HUDEP-2 (cell line): ENCODE results near the gene ACTN2.

Experiments used
- DNase-seq, 76 experiments: peaks; one replicate each; lab custom pipeline; 2025; ENCODE audit not compliant: unreplicated experiment in 76 of 76; lab: John Stamatoyannopoulos, UW

The ACTN2 gene

GRCh38 chr1:236765831-236766230, 79.5 kb downstream of the ACTN2 start:
- no peak for DNase-seq

- no peak for DNase-seq
These were observed 80.2 kb downstream of the ACTN2 start for GRCh38 chr1:236766506-236766905.

GRCh38 chr1:236767276-236767675, 81.0 kb downstream of the ACTN2 start:
- no peak for DNase-seq

- DNase-seq: peak in 1 of 76 experiments; percentile 4
These were observed 82.3 kb downstream of the ACTN2 start for GRCh38 chr1:236768601-236769000.

GRCh38 chr1:236773919-236774318, 87.6 kb downstream of the ACTN2 start:
- no peak for DNase-seq

- peak in 8 of 76 experiments; percentile 1 to 14 (median 10) for DNase-seq
These were observed 88.6 kb downstream of the ACTN2 start for GRCh38 chr1:236774926-236775325.

- no peak for DNase-seq
These were observed 93.0 kb downstream of the ACTN2 start for GRCh38 chr1:236779312-236779711.

- DNase-seq: no peak
These were observed 99.2 kb downstream of the ACTN2 start for GRCh38 chr1:236785477-236785876.

- DNase-seq: no peak
These were observed 100.2 kb downstream of the ACTN2 start for GRCh38 chr1:236786453-236786852.

- DNase-seq: peak in 1 of 76 experiments; percentile 31
These were observed 108.3 kb downstream of the ACTN2 start for GRCh38 chr1:236794585-236795034.

GRCh38 chr1:236795035-236795756, 108.9 kb downstream of the ACTN2 start, which contains the start of gene MTR:
MTR (plus strand) TSS chr1:236795292; CDS start chr1:236795704, 412 bp downstream.
- peak; percentile 62 to 98 (median 96) for DNase-seq

GRCh38 chr1:236795757-236796667, 109.7 kb downstream of the ACTN2 start:
- DNase-seq: peak in 28 of 76 experiments; percentile 2 to 70 (median 39)

GRCh38 chr1:236799001-236799400, 112.7 kb downstream of the ACTN2 start:
- DNase-seq: no peak

GRCh38 chr1:236800002-236800620, 113.8 kb downstream of the ACTN2 start:
- no peak for DNase-seq

GRCh38 chr1:236800623-236801022, 114.3 kb downstream of the ACTN2 start:
- DNase-seq: no peak

- no peak for DNase-seq
These were observed 116.0 kb downstream of the ACTN2 start for GRCh38 chr1:236802264-236802663.

GRCh38 chr1:236806634-236807033, 120.3 kb downstream of the ACTN2 start:
- no peak for DNase-seq

GRCh38 chr1:236808005-236808404, 121.7 kb downstream of the ACTN2 start:
- no peak for DNase-seq

GRCh38 chr1:236808564-236809130, 122.3 kb downstream of the ACTN2 start:
- peak in 11 of 76 experiments; percentile 2 to 48 (median 20) for DNase-seq

- DNase-seq: peak in 1 of 76 experiments; percentile 10
These were observed 122.8 kb downstream of the ACTN2 start for GRCh38 chr1:236809148-236809547.

GRCh38 chr1:236810018-236810417, 123.7 kb downstream of the ACTN2 start:
- no peak for DNase-seq
